ENCODE measurements around the gene RNF187. TPM values are rescaled to one million over a fixed set of nuclear protein-coding genes. Genes with fewer than 3 reads are reported as not detected.

Gene RNF187
- total and polyA plus RNA-seq, 2 of the 13 experiments (the other 11 are each of a cell fraction or from before 2014, with no cell fraction given): 41.3 to 59.4 TPM

DNA sequence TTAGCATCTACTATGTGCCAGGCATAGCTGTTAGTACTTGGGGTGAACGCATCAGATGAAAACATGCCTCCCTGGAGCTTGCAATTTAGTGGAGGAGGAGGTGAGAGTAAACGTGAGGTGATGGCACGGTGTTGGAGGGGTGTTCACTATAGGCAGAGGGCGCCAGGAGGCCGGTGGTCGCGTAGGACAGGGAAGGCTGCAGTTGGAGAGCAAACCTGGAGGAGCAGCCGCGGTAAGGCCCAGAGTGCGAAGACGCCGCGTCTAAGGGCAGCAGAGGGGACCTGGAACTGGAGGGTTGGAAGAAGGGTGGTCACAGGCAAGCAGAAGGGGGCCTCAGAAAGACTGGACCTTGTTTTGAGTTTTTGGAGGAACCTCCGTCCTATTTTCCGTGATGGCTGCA is 40.3 kb upstream of the RNF187 start:
- Histone ChIP-seq H4K20me1 (ENCODE audit: insufficient read depth, low read length) (no peaks in the 10 kb centered on the region; the same call in 1 of the 2 replicates), H3K27ac (ENCODE audit: extremely low read length, insufficient read depth, low read length) (no peak overlapping the region), H3K9me3 (ENCODE audit: low read length) (no peaks in the 10 kb centered on the region), H3K79me2 (ENCODE audit: insufficient read depth, low read length) (no peaks in the 10 kb centered on the region), H2AFZ (ENCODE audit: low read length) (no peak overlapping the region), H3K4me1 (ENCODE audit: insufficient read depth, low read length) (peaks cover 2% of the 10 kb centered on the region), H3K4me3 (replicated peaks in 1 of 3; ENCODE audit: insufficient read depth in 1 of 3, low read depth in 2 of 3, low read length in 3 of 3) (no peak overlapping the region), H3K36me3 (replicated peaks in 1 of 2; ENCODE audit: control insufficient read depth in 1 of 2, insufficient read depth in 2 of 2, low read length in 2 of 2) (no peaks in the 10 kb centered on the region), H3K9ac (ENCODE audit: insufficient read depth, low read depth, low read length) (no peak overlapping the region), H3K4me2 (ENCODE audit: low read depth, low read length) (no peak overlapping the region), H3K27me3 (ENCODE audit: control insufficient read depth in 1 of 2, insufficient read depth in 2 of 2, low read length in 2 of 2) (peaks cover 0 to 10% of the 10 kb centered on the region in 2 experiments; a peak in 1 of 5 replicates)
- WGBS (ENCODE audit: low lambda C conversion rate): 71% methylated on average over 15 of the region's 15 CpGs
- CTCF ChIA-PET (ENCODE audit: low intra/inter-chr PET ratio, low total read pairs): no interaction called here
- ATAC-seq: no peak; the same call in 2 of the 3 replicates
- no TSS peak for BruUV-seq (replicated peaks)
- in situ Hi-C loops (cut with HindIII; ENCODE audit: extremely low pct_ligation_motif_present, low pct_unique_long_range_greater_than_20kb) (no loop called here), intact Hi-C loops (cut with micrococcal nuclease; ENCODE audit: unreplicated experiment) (no loop called here)
- FAIRE-seq: no peak
- TF ChIP-seq, protein P1, sequence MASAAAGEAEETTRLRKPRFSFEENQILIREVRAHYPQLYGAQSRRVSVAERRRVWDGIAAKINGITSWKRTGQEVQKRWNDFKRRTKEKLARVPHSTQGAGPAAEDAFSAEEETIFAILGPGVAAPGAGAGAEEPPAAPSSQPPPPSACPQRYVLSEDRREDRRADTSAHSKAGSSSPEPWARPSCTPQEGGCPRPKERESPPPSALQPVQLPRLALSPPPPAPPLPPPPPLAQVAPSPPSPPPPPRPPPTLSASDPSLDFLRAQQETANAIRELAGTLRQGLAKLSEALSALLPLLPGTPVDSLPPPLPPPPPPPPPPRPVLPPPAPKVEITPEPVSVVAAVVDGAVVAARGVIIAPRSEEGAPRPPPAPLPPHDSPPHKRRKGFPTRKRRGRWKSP (CRISPR knock-in tag; IDR thresholded peaks at IDR 0.05): no peak
- TF ChIP-seq, protein P2, sequence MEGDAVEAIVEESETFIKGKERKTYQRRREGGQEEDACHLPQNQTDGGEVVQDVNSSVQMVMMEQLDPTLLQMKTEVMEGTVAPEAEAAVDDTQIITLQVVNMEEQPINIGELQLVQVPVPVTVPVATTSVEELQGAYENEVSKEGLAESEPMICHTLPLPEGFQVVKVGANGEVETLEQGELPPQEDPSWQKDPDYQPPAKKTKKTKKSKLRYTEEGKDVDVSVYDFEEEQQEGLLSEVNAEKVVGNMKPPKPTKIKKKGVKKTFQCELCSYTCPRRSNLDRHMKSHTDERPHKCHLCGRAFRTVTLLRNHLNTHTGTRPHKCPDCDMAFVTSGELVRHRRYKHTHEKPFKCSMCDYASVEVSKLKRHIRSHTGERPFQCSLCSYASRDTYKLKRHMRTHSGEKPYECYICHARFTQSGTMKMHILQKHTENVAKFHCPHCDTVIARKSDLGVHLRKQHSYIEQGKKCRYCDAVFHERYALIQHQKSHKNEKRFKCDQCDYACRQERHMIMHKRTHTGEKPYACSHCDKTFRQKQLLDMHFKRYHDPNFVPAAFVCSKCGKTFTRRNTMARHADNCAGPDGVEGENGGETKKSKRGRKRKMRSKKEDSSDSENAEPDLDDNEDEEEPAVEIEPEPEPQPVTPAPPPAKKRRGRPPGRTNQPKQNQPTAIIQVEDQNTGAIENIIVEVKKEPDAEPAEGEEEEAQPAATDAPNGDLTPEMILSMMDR (CRISPR knock-in tag; IDR thresholded peaks at IDR 0.05): 0 out of 2 replicates have a peak, but pooled peaks have one; percentile 6
- POLR2A ChIA-PET: no interaction called here
- DNase-seq (ENCODE audit: low spot score): no peak

DNA sequence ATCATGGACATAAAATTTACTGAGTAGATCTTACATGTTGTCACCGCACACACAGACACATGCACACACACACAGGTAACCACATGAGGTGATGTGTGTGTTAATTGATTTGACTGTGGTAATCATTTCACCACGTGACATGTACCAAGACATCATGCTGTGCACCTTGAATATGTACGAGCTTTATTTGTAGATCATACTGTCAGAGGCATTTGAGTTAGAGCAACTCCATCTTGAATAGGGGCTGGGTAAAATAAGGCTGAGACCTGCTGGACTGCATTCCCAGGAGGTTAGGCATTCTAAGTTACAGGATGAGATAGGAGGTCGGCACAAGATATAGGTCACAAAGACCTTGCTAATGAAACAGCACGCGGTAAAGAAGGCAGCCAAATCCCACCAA is 38.8 kb upstream of the RNF187 start:
- Histone ChIP-seq H3K27me3 (ENCODE audit: control insufficient read depth in 1 of 2, insufficient read depth in 2 of 2, low read length in 2 of 2) (peaks cover 0 to 10% of the 10 kb centered on the region in 2 experiments; a peak in 1 of 5 replicates), H3K27ac (ENCODE audit: extremely low read length, insufficient read depth, low read length) (no peak overlapping the region), H4K20me1 (ENCODE audit: insufficient read depth, low read length) (no peaks in the 10 kb centered on the region; the same call in 1 of the 2 replicates), H3K79me2 (ENCODE audit: insufficient read depth, low read length) (no peaks in the 10 kb centered on the region), H3K9me3 (ENCODE audit: low read length) (no peaks in the 10 kb centered on the region), H3K4me1 (ENCODE audit: insufficient read depth, low read length) (peaks cover 17% of the 10 kb centered on the region), H3K4me2 (ENCODE audit: low read depth, low read length) (no peak overlapping the region), H3K36me3 (replicated peaks in 1 of 2; ENCODE audit: control insufficient read depth in 1 of 2, insufficient read depth in 2 of 2, low read length in 2 of 2) (no peaks in the 10 kb centered on the region), H2AFZ (ENCODE audit: low read length) (no peak overlapping the region), H3K4me3 (replicated peaks in 1 of 3; ENCODE audit: insufficient read depth in 1 of 3, low read depth in 2 of 3, low read length in 3 of 3) (no peak overlapping the region), H3K9ac (ENCODE audit: insufficient read depth, low read depth, low read length) (no peak overlapping the region)
- ChIA-PET POLR2A (no interaction called here), CTCF (ENCODE audit: low intra/inter-chr PET ratio, low total read pairs) (no interaction called here)
- ATAC-seq (no peak), FAIRE-seq (no peak), DNase-seq (ENCODE audit: low spot score) (no peak)
- in situ Hi-C loops (cut with HindIII; ENCODE audit: extremely low pct_ligation_motif_present, low pct_unique_long_range_greater_than_20kb) (no loop called here), intact Hi-C loops (cut with micrococcal nuclease; ENCODE audit: unreplicated experiment) (no loop called here)
- TF ChIP-seq, protein P3, sequence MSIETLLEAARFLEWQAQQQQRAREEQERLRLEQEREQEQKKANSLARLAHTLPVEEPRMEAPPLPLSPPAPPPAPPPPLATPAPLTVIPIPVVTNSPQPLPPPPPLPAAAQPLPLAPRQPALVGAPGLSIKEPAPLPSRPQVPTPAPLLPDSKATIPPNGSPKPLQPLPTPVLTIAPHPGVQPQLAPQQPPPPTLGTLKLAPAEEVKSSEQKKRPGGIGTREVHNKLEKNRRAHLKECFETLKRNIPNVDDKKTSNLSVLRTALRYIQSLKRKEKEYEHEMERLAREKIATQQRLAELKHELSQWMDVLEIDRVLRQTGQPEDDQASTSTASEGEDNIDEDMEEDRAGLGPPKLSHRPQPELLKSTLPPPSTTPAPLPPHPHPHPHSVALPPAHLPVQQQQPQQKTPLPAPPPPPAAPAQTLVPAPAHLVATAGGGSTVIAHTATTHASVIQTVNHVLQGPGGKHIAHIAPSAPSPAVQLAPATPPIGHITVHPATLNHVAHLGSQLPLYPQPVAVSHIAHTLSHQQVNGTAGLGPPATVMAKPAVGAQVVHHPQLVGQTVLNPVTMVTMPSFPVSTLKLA (IDR thresholded peaks at IDR 0.05): 0 out of 2 replicates have a peak, but pooled peaks have one; percentile 40
- no peak for TF ChIP-seq ZNF3 (CRISPR knock-in tag; IDR thresholded peaks at IDR 0.05)
- 62% methylated on average over 6 of the region's 6 CpGs for WGBS (ENCODE audit: low lambda C conversion rate)
- no TSS peak for BruUV-seq (replicated peaks)
